Epithelial cell of prostate (primary cell): ENCODE data around the gene GJB5.
"Not testable (repeated sequence)": the region's sequence is repeated elsewhere in the genome, so short reads cannot be mapped to it uniquely, and the experiment has no call there.

ENCODE experiments used
- DNase-seq: peaks from one replicate; pipeline ENCODE4 v3.0.0-alpha.2; 2011; ENCODE audit warnings: low read depth, low spot score
- H3K27ac ChIP-seq: fragments of 450-650 bp; 2 replicates; pipeline ENCODE4 v1.5.1; 2017; ENCODE audit warnings: mild to moderate bottlenecking

Gene GJB5

GRCh38 chr1:34754964-34755637, at the start of gene GJB5:
Gene GJB5, plus strand, starts transcription at chr1:34755047. Its CDS starts 2,284 bp downstream, at chr1:34757331.
- peak; percentile 93 for DNase-seq
- peak within 1 kb of the TSS; percentile 100 for H3K27ac ChIP-seq

GRCh38 chr1:34705077-34705476, 49.8 kb upstream of the GJB5 start:
- no peak for DNase-seq
- H3K27ac ChIP-seq: no peak overlapping the region

GRCh38 chr1:34708106-34708505, 46.7 kb upstream of the GJB5 start:
- no peak overlapping the region for H3K27ac ChIP-seq
- DNase-seq: no peak

GRCh38 chr1:34709547-34709946, 45.3 kb upstream of the GJB5 start:
- H3K27ac ChIP-seq: no peak overlapping the region
- no peak for DNase-seq

- DNase-seq: no peak
- H3K27ac ChIP-seq: no peak overlapping the region
Observed at GRCh38 chr1:34710812-34711211, 44.0 kb upstream of the GJB5 start.

- no peak for DNase-seq
- no peak overlapping the region for H3K27ac ChIP-seq
Observed at GRCh38 chr1:34711485-34711884, 43.4 kb upstream of the GJB5 start.

GRCh38 chr1:34712007-34712688, 42.7 kb upstream of the GJB5 start:
- H3K27ac ChIP-seq: no peak overlapping the region
- no peak for DNase-seq

GRCh38 chr1:34713443-34713842, 41.4 kb upstream of the GJB5 start:
- DNase-seq: no peak
- no peak overlapping the region for H3K27ac ChIP-seq

- H3K27ac ChIP-seq: no peak overlapping the region
- no peak for DNase-seq
Observed at GRCh38 chr1:34714386-34714785, 40.5 kb upstream of the GJB5 start.

- H3K27ac ChIP-seq: no peak overlapping the region
- DNase-seq: no peak
Observed at GRCh38 chr1:34715139-34715538, 39.7 kb upstream of the GJB5 start.

- H3K27ac ChIP-seq: no peak overlapping the region
- no peak for DNase-seq
Observed at GRCh38 chr1:34721241-34721640, 33.6 kb upstream of the GJB5 start.

- no peak overlapping the region for H3K27ac ChIP-seq
- DNase-seq: no peak
Observed at GRCh38 chr1:34721646-34722355, 33.0 kb upstream of the GJB5 start.

- H3K27ac ChIP-seq: no peak overlapping the region
- no peak for DNase-seq
Observed at GRCh38 chr1:34726861-34727260, 28.0 kb upstream of the GJB5 start.

- no peak for DNase-seq
- H3K27ac ChIP-seq: no peak overlapping the region
Observed at GRCh38 chr1:34730485-34730884, 24.4 kb upstream of the GJB5 start.

GRCh38 chr1:34732831-34733230, 22.0 kb upstream of the GJB5 start:
- DNase-seq, H3K27ac ChIP-seq: not testable (repeated sequence)

- no peak for DNase-seq
- no peak overlapping the region for H3K27ac ChIP-seq
Observed at GRCh38 chr1:34736692-34737091, 18.2 kb upstream of the GJB5 start.

- H3K27ac ChIP-seq: not testable (repeated sequence)
Observed at GRCh38 chr1:34737236-34737635, 17.6 kb upstream of the GJB5 start.

GRCh38 chr1:34739613-34740012, 15.2 kb upstream of the GJB5 start:
- DNase-seq: no peak

More at GRCh38 chr1:34737236-34737635, 17.6 kb upstream of the GJB5 start:
- not testable (repeated sequence) for DNase-seq

GRCh38 chr1:34740161-34740868, 14.5 kb upstream of the GJB5 start:
- DNase-seq: no peak
- H3K27ac ChIP-seq: no peak overlapping the region

More at GRCh38 chr1:34739613-34740012, 15.2 kb upstream of the GJB5 start:
- H3K27ac ChIP-seq: no peak overlapping the region

GRCh38 chr1:34742667-34743270, 12.1 kb upstream of the GJB5 start:
- no peak overlapping the region for H3K27ac ChIP-seq
- no peak for DNase-seq
